ENCODE results near the gene PADI2.
A peak's percentile ranks its signal among the peaks of the same experiment; 100 is the strongest.

PADI2 gene

DNA sequence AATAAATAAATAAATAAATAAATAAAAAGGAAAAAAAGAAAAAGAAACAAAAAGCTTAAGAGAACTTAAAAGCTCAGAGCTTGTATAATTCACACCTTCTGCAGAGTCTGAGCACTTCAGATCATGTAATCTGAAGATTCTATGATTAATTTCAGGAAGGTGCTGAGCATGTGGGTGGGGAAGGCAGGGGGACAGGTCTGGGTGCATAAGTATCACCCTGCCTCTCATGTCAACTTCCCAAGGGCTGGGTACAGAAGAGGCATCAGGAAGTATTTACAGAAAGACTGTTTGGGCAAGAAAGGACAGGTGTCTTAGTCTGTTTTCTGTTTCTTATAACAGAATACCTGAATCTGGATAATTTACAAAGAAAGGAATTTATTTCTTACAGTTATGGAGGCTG, 20.4 kb upstream of the PADI2 start:
- no peak for DNase-seq (ENCODE audit: low read depth in 2 of 2)

DNA sequence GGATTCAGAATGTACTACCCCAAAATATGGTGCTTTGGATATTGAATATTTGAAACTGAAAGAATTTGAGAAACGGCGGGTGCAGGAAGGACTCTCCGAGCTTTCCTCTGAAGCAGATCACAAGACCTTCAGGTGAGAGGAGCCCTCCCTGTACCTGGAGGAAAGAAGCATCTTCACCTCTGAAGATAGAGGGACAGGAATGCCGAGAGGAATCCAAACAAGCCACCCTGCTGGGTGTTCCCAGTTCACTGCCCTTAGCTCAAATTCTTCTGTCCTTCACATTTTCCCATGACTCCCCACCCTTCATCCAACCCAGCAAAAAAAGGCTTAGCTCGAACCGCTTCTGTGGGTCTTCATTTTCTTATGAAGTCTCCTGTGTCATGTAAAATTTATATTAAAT, 18.2 kb upstream of the PADI2 start:
- no peak for DNase-seq (ENCODE audit: low read depth in 2 of 2)

DNA sequence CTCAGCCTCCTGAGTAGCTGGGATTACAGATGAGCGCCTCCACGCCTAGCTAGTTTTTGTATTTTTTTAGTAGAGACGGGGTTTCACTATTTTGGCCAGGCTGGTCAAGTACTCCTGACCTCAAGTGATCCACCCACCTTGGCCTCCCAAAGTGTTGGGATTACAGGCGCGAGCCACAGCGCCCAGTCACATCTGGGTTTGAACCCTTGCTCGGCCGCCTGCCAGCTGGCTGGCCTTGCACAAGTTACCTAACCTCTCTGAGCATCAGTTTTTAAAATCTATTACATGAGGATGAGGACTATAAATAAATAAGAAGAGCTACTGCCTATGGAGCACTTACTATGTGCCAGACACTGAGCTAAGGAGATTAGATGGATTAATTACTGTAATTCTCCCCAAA, 17.7 kb upstream of the PADI2 start:
- no peak for DNase-seq (ENCODE audit: low read depth in 2 of 2)

DNA sequence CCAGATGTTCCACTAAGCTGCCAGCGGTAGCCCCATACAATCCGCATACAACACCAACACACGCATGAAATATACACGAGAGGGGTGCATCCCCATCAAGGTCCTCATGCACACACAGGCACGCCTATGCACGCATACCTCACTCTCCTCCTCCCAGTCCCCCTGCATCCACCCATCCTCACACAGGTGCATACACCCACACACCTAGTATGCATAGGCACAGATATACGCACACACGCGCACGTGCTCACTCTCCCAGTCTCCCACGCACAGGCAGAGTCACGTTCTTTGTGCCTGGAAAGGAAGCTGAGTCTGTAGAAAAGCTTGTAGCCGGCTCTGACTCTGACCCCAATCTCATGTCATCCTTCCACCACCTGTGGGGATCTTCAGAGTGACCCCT, 16.9 kb upstream of the PADI2 start:
- no peak for DNase-seq (ENCODE audit: low read depth in 2 of 2)

DNA sequence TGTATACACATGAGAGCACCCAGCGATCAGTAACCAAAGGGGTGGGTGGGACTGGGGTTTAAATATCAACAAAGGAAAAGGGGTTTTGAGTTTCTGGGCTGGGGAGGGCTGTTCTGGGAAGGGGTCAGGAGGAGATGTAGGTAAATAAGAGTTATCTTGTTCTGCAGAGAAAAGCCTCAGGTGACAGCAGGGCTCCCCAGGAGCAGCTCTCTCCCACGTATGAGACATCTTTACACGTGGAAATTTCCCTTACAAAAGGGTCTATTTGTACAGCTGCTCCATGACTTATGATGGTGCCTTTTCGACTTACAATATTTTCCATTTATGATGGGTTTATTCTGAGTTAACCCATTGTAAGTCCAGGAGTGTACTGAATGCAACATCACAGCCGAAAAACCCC, 16.3 kb upstream of the PADI2 start:
- DNase-seq (ENCODE audit: low read depth in 2 of 2) = no peak

DNA sequence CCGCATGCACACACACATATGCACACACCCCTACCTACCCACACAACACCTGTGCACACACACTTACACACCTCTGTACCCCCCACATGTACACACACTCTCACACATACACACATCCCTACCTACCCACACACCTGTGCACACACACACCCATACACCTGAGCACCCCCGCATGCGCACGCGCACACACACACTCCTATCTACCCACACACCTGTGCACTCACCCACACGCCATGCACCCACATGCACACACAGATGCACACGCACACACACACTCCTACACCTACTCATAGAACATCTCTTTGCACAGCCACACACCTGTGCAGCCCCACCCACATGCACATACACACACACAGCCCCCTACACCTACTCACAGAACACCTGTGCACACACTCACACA, 15.5 kb upstream of the PADI2 start:
- DNase-seq (ENCODE audit: low read depth in 2 of 2) = no peak

DNA sequence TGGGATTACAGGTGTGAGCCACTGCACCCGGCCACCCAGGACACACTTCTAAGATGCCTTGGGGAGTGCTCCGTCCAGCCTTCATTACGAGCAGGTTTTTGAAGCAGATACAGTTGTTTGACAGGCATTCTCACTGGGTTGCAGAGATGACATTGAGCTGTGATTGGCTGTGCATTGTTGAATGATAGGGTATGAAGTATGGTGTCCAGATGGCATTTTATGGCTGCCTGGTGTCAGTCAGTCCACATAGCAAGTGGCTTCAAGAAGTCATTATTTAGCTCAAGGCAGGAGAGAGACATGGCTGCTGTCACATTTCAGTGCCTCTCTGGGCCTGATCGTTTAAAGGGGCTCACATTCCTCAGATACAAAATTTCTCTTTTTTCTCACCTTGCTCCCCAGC, 14.8 kb upstream of the PADI2 start:
- no peak for DNase-seq (ENCODE audit: low read depth in 2 of 2)

DNA sequence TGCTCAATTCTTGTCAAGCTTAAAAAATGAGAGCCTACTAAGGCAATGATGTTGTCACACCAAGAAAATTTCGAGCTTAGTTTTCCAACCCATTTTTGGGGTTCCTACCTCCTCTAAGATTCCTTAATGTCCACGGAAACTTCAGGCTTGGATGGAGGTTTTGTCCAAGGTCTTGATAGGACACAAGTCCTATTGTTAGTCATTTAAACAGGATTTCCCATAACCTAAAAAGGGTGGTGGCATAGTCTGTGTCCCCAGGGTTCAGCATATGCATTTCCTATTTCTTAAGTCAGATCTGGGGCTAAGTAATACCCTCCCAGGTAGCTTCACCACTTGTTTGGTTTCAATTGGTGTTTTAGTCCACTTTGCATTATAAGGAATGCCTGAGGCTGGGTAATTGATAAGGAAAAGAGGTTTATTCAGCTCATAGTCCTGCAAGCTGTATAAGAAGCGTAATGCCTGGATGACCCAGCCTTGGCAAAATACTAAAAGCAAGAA, 10.9 kb upstream of the PADI2 start:
- DNase-seq (ENCODE audit: low read depth in 2 of 2) = no peak

DNA sequence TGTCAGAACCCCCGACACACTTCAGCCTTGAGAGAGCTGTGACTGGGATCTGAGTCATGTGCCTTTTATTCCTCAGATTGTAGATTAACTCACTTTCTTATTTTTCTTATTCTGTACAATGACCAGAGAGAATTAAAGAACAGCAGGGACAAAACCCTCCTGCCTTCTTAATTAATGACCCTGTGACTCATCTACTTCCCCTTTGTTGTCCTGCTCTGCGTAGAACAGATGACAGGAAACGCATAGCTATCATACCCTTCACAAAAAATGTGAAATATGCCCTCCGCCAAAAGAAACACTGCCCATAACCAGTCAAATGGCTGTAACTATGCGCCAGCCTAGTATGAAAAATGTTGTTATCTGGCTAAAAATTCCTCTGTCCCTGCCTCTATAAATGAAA, 9.1 kb upstream of the PADI2 start:
- DNase-seq (ENCODE audit: low read depth in 2 of 2) = peak; percentile 85 to 86

DNA sequence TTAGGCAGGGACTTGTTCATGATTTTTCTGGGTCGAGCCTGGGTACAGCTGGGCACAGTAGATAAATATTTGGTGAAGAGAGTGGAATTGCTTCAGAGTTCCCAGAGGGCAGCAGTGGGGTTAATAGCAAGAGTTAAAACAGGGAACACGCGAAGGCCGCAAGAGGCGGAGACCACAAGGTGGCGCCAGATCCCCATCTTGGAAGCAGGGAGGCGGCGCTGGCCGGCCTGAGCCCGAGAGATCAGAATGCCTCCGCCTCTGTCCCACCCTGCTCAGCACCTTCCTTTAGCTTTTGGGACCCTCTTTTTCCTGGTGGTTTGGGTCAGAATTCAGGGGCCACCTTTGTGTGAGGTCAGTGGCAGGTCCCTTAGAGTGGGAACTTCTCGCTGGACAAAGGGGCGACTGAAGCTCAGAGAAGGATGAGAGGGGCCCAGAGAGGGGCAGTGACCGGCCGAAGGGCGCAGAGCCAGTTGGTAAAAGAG, 6.5 kb upstream of the PADI2 start:
- DNase-seq (ENCODE audit: low read depth in 2 of 2) = peak; percentile 45 to 51

DNA sequence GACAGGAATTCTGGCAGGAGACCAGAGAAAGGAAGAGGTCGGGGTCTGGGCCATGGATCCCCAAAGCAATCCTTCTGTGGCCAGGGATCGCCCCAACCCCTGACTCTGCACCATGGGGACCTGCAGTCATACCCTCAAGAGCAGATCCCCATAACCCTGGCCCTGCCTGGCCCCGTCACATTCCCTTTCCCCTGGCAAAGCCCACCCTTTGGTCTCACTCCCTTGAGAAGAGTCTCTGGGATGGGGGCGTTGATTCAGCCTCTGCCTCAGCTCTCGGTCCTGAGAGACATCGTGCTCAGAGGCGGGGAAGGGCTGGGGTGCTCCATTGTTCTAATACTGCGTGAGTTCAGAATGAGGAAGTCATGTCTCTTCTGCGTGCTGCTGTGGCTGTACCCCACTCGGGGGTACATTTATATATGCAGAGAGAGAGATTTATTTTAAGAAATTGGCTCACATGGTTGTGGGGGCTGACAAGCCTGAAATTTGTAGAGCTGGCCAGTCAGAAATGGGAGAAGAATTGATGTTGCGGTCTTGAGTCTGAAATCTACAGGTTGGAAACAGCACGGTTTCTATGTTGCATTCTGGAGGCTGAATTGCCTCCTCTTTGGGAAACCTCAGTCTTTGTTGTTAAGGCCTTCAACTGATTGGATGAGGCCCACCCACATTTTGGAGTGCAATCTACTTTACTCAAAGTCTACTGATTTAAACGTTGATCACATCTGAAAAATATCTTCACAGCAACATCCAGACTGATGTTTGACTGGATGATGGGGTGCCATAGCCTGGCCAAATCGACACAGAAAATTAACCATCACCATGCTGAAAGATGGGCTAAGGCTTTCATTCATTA, 4.2 kb upstream of the PADI2 start:
- no peak for DNase-seq (ENCODE audit: low read depth in 2 of 2)

DNA sequence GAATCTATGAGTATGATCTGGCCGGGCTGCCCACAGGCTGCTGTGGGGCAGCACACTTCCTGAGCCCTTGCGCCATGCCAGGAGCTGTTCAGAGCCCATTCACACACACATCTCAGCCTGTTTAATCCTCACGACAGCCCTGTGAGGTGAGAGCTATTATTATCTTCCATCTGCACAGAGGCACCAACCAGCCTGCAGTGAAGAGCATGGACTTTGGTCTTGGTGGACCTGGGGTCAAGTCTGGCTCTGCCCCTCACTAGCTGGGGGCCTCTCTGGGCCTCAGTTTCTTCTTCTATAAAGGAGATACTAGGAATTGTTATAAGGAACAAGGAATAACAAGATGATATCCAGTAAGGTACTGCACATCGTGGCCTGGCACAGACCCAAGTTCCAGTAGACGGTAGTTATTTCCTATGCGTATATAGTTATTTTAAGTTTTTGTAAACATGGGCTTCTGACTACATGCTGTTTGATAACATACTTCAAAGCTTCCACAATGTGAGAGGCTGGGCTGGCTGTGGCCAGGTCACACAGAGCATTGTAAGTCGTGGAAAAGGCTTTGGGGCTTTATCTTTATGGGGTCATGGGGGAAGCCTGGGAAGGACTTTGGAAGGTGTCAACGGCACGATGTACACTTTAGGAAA, 3.4 kb upstream of the PADI2 start:
- no peak for DNase-seq (ENCODE audit: low read depth in 2 of 2)

DNA sequence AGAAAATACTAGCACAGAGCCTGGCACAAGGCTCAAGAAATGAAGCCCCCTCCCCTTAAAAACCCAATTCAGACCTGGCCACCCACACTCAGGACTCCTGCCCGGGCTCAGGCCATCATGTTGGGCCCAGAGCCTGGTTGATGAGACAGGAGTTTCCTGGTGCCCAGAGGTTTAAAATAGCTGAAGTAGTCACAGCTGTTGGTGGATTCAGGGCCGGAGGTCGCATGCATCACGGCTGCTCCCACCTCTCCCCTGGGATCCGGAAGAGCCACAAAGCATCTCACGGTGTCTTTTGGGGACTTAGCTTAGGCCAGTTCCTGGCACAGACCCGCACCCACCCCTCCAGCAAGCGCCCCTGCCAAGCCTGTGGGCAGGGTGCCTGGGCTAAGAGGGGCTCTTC, 2.6 kb upstream of the PADI2 start:
- no peak for DNase-seq (ENCODE audit: low read depth in 2 of 2)

DNA sequence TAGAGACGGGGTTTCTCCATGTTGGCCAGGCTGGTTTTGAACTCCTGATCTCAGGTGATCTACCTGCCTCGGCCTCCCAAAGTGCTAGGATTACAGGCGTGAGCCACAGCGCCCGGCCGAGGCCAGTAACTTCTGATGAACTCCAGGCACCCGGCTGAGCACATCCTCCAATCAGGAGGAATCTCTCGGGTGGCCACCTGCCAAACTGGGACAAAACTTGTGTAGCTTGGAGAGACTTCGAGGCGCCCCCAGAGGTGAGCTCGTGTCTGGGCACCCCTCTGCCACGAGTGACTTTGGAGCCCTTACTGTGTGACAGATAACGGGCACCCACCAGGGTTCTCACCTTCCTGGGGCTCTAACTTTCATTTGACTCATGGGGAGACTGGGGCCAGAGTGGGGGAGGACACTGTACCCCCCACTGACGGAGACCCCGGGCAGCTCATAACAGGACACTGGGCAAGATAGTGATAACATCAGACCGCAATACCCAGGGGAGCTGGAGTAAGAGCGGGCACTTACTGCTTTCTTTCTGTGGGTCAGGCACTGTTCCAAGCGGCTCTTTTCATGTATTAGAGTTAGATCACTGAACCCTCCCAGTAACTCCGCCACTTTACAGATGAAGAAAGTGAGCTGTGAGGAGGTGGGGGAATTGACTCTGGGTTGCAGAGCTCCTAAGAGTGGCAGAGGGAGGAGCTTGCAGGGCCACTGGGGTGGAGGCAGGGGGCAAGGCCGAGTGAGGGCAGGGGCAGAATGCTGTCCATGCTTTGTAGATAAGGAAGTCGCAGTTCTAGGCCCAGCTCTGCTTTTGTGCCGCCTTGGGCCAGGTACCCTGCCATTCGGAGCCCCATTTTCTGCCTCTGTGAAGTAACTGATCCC, 1.9 kb upstream of the PADI2 start:
- DNase-seq (ENCODE audit: low read depth in 2 of 2) = peak in 1 of 2 experiments; percentile 8

DNA sequence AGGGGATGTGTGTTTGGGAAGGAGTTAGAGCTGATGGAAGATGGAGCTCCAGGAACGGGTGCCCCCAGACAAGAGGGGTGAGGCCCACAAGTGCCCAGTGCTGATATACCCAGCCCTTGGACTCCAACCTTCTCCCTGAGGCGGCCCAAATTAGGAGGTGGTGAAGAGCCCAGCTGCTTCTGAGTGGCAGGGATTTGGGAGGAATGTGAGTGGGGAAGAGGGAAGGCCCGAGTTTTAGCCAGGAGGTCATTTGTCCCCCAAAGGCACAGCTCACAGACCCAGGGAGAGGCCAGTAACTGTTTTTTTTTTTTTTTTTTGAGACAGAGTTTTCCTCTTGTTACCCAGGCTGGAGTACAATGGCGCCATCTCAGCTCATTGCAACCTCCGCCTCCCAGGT, 1.2 kb upstream of the PADI2 start:
- DNase-seq (ENCODE audit: low read depth in 2 of 2) = no peak

DNA sequence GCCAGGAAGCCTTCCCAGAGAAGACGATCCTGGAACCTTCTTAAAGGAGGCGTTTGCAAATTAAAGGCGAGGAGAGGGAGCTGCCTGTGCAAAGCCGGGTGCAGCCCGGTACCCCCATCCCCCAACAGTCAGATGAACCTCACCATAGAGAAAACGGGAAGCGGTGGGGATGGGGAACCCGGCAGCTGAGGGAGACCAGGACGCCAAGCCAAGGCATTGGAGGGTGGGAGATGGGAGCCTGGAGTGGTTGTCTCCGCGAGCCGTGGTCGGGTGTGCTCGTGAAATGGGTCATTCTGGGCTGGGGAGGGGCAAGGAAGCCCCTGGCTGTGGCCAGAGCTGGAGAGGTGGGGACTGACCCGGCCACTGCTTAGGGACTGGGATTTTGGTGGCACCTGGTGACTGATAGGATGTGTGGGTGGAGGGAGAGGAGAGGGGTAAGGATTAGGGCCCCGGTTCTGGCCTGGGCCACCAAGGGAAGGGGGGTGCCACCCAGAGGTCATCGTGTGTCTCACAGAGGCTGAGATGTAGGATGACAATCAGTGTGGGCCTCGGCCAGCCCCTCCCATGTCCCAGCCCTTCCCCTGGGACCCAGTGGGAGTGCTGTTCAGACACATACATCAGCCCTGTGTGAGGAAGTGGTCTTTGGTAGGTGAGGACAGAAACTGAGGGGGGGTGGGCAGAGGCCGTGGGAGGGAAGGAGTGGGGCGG, 676 bp upstream of the PADI2 start:
- no peak for DNase-seq (ENCODE audit: low read depth in 2 of 2)

DNA sequence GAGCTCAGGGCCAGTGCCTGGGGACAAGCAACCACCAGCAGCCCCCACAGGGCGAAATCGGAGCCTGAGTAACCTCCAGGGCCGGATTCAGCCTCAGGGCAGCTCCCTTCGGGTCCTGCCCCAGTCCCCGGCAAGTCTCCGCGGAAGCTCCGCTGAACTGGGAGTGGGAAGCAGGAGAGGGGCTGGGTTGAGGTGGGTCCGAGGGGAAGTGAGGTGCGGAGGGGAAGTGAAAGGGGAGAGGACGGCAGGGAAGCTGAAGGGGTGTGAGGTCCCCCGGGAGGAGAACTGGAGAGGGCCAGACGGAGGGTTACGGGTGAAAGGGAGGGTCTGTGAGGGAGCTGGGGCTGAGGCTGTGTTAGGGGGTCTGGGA, 560 bp downstream of the PADI2 start:
- no peak for DNase-seq (ENCODE audit: low read depth in 2 of 2)

DNA sequence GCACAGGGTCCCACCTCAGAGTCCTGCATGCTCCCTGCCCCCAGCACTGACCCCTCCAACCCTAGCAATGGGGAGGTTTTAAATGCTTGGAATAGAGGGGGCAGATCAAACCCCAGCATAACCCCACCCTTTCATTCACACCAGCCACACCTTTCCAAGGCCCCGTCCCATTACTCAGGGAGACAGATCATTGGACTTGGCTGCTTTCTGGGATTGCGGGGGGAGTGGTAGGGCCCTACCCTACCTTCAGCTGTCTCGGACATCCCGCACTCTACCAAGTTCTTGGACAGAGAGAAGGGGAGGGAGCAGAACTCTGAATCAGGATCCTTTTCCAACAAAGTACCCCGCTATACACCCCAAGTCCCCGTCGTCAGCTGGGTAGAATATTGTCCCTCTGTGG, 983 bp downstream of the PADI2 start:
- no peak for DNase-seq (ENCODE audit: low read depth in 2 of 2)

DNA sequence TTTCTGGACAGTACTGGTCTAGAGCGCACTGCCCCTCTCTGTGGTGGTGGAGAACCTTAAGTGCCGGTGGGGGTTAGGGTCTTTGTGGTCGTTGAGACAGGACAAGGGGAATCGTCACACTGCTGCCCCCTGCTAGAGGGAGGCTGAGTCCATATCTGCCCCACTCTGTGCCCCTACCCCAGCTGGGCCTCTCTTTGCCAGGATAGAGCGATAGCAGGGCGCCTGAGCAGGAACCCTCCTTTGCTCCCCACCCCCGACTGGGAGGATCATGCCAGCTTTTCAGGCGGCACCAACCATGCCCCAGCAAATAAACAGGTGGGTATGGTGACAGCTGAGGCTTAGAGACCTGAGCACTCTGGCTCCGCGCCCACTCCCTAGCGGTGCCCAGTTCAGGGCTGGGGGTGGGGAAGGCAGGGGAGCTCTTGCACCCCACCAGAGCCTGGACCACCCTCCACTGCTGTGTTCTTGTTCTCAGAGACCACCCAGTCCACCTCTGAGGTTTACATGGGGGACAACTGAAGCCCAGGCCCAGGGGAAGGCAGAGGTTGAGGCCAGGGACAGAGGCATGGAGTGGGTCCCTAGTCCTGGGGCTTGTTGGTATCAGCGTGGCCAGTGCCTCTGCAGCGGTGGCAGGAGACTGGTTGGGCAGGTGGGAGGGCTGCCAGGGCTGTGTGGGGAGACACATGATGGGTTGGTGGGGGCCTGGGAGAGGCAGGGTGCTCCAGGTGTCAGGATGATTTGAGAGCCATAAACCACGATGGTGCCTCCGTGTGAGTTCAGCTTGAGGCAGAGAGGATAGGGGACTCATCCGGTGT, 1.6 kb downstream of the PADI2 start:
- no peak for DNase-seq (ENCODE audit: low read depth in 2 of 2)

DNA sequence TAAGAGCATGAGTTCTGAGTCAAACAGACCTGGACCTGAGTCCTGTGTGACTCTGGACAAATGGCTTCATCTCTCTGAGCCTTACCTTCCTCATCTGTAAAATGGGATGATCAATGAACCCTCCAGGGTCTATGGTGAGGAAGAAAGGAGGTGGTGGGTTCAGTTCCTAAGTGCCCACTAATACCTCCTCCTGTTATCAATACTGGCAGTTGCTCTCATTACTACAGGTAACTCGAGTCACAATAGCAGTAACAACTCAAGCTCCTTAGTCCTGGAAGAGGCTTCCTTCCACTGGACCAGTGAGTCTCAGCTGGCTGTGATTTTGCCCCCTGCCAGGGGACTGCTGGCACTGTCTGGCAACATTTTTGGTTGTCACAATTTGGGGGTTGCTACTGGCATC, 2.6 kb downstream of the PADI2 start:
- no peak for DNase-seq (ENCODE audit: low read depth in 2 of 2)

DNA sequence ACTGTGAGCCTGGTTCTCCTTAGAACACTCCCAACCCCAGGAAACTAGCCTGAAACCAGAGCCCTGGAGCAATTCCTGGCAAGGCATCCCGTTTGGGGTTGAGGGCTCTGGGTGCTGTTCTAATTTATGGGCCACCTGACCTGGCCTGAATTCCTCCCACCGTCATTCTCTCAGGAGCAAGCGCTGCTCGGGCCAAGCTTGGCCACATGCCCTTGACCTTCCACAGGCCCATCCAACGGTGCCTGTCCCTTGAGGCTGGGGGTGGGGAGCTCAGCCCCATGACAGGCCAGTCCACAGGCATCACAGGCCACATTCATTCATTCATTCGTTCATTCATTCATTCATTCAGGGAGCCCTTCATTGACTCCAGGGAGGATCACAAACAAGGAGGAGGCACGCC, 5.3 kb downstream of the PADI2 start:
- DNase-seq (ENCODE audit: low read depth in 2 of 2) = no peak

Measured in fibroblast of skin of left quadriceps (primary cell).